HEK293T (cell line): Measurements from ENCODE around the gene OR2W1.

ENCODE experiments used
- NFRKB ChIP-seq: fragments of 450-650 bp; IDR thresholded peaks from 2 replicates; pipeline ENCODE4 v1.6.1; 2016; ENCODE audit warnings: mild to moderate bottlenecking, moderate library complexity
- SUZ12 ChIP-seq: fragments of 450-650 bp; IDR thresholded peaks from 2 replicates; pipeline ENCODE4 v1.6.1; 2016; ENCODE audit warnings: mild to moderate bottlenecking
- TARDBP ChIP-seq: fragments of 450-650 bp; IDR thresholded peaks from 2 replicates; pipeline ENCODE4 v1.6.1; 2016
- ZNF384 ChIP-seq: fragments of 450-650 bp; IDR thresholded peaks from 2 replicates; pipeline ENCODE4 v1.6.1; 2016

DNA sequence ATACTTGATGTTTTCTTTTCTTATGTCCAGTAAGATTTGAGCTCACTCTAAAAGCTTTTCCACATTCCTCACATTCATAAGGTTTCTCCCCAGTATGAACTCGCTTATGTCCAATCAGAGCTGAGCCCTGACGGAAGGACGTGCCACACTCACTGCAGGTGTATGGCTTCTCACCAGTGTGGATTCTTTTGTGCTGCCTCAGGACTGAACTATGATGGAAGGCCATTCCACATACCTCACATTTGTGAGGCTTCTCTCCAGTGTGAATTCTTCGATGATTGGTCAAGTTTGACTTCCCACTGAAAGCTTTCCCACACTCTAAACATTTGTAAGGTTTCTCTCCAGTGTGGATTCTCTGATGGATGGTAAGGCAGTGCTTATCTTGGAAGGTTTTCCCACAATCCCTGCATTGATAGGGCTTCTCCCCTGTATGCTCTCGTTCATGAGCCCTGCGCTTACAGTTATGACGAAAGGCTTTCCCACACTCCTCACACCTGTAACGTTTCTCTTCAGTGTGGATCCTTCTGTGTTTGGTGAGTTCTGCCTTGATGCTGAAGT is 49.8 kb downstream of the OR2W1 start:
- TF ChIP-seq TARDBP (no peak), SUZ12 (no peak), ZNF384 (no peak), NFRKB (no peak)
